Right lobe of liver (tissue), 6 donors: ENCODE results near the gene NMNAT2. TPM values are rescaled to one million over a fixed set of nuclear protein-coding genes. Genes with fewer than 3 reads are reported as not detected.

Experiments
- ATAC-seq, 4 donors: fragments of 200-7000 bp; cut with Tn5 transposase; one replicate each; pipeline ENCODE4 v1.9.1; 2020; ENCODE audit warnings: mild to moderate bottlenecking in 4 of 4, moderate library complexity in 4 of 4
- DNase-seq, 3 donors: peaks; one replicate each; pipeline ENCODE4 v3.0.0-alpha.2; 2020
- H3K27ac ChIP-seq, 3 donors: fragments of 200-600 bp; one replicate each; pipeline ENCODE4 v1.8.0; 2022
- H3K27me3 ChIP-seq, 2 donors: fragments of 200-600 bp; one replicate each; pipeline ENCODE4 v1.8.0; 2022
- H3K36me3 ChIP-seq, 4 donors: fragments of 200-600 bp; sonication (generic) in 1 of 4; one replicate each; pipeline versions ENCODE4 v1.5.1 to v1.8.0; 2017 to 2022; ENCODE audit warnings: control low read depth in 1 of 4
- H3K4me1 ChIP-seq, 4 donors: fragments of 200-600 bp; sonication (generic) in 1 of 4; one replicate each; pipeline versions ENCODE4 v1.5.1 to v1.8.0; 2017 to 2022; ENCODE audit warnings: control low read depth in 1 of 4
- H3K4me3 ChIP-seq, 3 donors: fragments of 200-600 bp; one replicate each; pipeline ENCODE4 v1.8.0; 2022
- H3K9me3 ChIP-seq, 4 donors: fragments of 200-600 bp; sonication (generic) in 1 of 4; one replicate each; pipeline versions ENCODE4 v1.5.1 to v1.8.0; 2017 to 2022; ENCODE audit warnings: control low read depth in 1 of 4
- CTCF ChIP-seq, 4 donors: fragments of 200-600 bp in 3 of 4; fragments of 450-650 bp in 1 of 4; IDR thresholded peaks; one replicate each; pipeline versions ENCODE4 v1.5.1 to v1.8.0; 2016 to 2022; ENCODE audit warnings: antibody characterized with exemption in 4 of 4, mild to moderate bottlenecking in 2 of 4
- POLR2A ChIP-seq: fragments of 450-650 bp; IDR thresholded peaks from one replicate; pipeline ENCODE4 v1.6.1; 2017; ENCODE audit warnings: antibody characterized with exemption, mild to moderate bottlenecking
- WGBS: methylation state at CpG from one replicate; pipeline ENCODE4 v1.1.6; 2018; ENCODE audit warnings: low coverage, low lambda C conversion rate; ENCODE audit not compliant: insufficient coverage; ENCODE audit errors: missing lambda C conversion rate; 5-methylcytosine and 5-hydroxymethylcytosine counted together
- intact Hi-C, 2 donors: fragments of 100-400 bp; cut with DNase I; formaldehyde crosslinking; loops; one replicate each; pipeline versions ENCODE4 v1.11.2 to v1.14.1; 2022
- total RNA-seq, 6 experiments: library from RNA; depleted of rRNA in 2 of 6; stranded (reverse); fragments of >200 nt in 2 of 6; fragmentation: NEBNext Ultra II Directional in 3 of 6; extraction: Animal tissue kit (Norgen Biotek cat#: 25700) in 3 of 6; gene quantifications; one replicate each; pipeline versions ENCODE4 v1.1.0 to v1.2.4, GENCODE V29; 2016 to 2023
- donor health status: DM: no; HTN: yes; CAD: no.
- donor health status: DM: no; HTN: no; CAD: no.
- donor health status: DM: no; HTN: no; CAD: no.
- donor health status: DM: no; HTN: yes; CAD: no.
- donor health status: DM: no; HTN: yes; CAD: no.

Gene NMNAT2
- total RNA-seq, 6 experiments from 2014 or later, result 0.06 to 0.07 (median 0.06) TPM; not detected in 3

- no peak for TF ChIP-seq POLR2A
- no peak for TF ChIP-seq CTCF (IDR thresholded peaks at IDR 0.05)
- DNase-seq, result no peak
- Histone ChIP-seq H3K9me3 (no peaks in the 10 kb centered on the region), H3K4me1 (no peaks in the 10 kb centered on the region), H3K4me3 (no peak overlapping the region), H3K36me3 (no peaks in the 10 kb centered on the region), H3K27me3 (no peaks in the 10 kb centered on the region), H3K27ac (no peak overlapping the region)
- 43% methylated on average over 1 of the region's 3 CpGs for WGBS
- peak in 3 of 4 donors; percentile 26 to 68 (median 28) for ATAC-seq
- intact Hi-C loops, result loop anchor here in 1 of 2 donors (10.0 kb wide), 1 partner anchor 258 kb away; no protein-coding TSS in a partner anchor
Observed at GRCh38 chr1:183222909-183223308, 195.3 kb downstream of the NMNAT2 start.

DNA sequence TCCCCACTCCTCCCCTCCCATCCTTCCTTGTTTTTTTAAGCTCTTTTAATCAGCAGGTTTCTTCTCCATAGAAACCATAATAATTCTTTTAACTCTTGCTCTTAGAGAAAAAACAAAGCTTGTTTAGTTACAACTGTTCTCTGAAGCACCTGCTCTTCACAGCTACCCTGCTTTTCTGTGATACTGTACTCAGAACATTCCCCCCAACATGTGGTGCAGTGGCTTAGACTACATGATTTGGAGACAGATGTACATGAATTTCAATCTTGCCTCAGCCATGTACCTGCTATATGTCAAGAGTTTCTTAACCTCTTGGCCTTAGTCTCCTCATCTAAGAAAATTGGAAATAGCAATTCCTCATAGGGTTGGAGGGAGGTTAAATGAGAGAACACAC is 198.6 kb downstream of the NMNAT2 start:
- Histone ChIP-seq H3K9me3 (no peaks in the 10 kb centered on the region), H3K27ac (no peak overlapping the region), H3K27me3 (no peaks in the 10 kb centered on the region), H3K4me3 (no peak overlapping the region), H3K4me1 (no peaks in the 10 kb centered on the region), H3K36me3 (no peaks in the 10 kb centered on the region)
- DNase-seq (no peak), ATAC-seq (no peak)
- TF ChIP-seq CTCF (IDR thresholded peaks at IDR 0.05), result no peak
- no peak for TF ChIP-seq POLR2A
- intact Hi-C loops, result loop anchor here in 1 of 2 donors (10.0 kb wide), 1 partner anchor 255 kb away; no protein-coding TSS in a partner anchor

- WGBS, result 40% methylated on average over 4 of the region's 5 CpGs
- no peak for DNase-seq
- ATAC-seq, result peak in 2 of 4 donors; percentile 35 to 52
Observed at GRCh38 chr1:183218971-183219615, 199.1 kb downstream of the NMNAT2 start.

GRCh38 chr1:183218027-183218618 is 200.1 kb downstream of the NMNAT2 start:
- WGBS, result 74% methylated on average over 14 of the region's 14 CpGs
- H3K27ac ChIP-seq, result no peak overlapping the region
- TF ChIP-seq CTCF (IDR thresholded peaks at IDR 0.05) (no peak), POLR2A (no peak)
- H3K36me3 ChIP-seq, result no peaks in the 10 kb centered on the region
- H3K27me3 ChIP-seq, result no peaks in the 10 kb centered on the region
- DNase-seq, result no peak
- no peak overlapping the region for H3K4me3 ChIP-seq
- H3K9me3 ChIP-seq, result no peaks in the 10 kb centered on the region
- ATAC-seq, result no peak
- intact Hi-C loops, result no loop called here
- no peaks in the 10 kb centered on the region for H3K4me1 ChIP-seq

More at GRCh38 chr1:183218971-183219615, 199.1 kb downstream of the NMNAT2 start:
- TF ChIP-seq POLR2A (no peak), CTCF (IDR thresholded peaks at IDR 0.05) (no peak)
- Histone ChIP-seq H3K9me3 (no peaks in the 10 kb centered on the region), H3K27ac (no peak overlapping the region), H3K36me3 (no peaks in the 10 kb centered on the region), H3K4me3 (no peak overlapping the region), H3K27me3 (no peaks in the 10 kb centered on the region), H3K4me1 (no peaks in the 10 kb centered on the region)
- intact Hi-C loops, result no loop called here
